Erythroblast (primary cell): ENCODE results near the gene PFN4.

Experiments
- GATA1 ChIP-seq: IDR thresholded peaks from 2 replicates; pipeline ENCODE4 v1.6.1; 2011; ENCODE audit warnings: low read depth, mild to moderate bottlenecking, control low read depth, low read length, moderate library complexity
- POLR2A ChIP-seq: IDR thresholded peaks from 2 replicates; pipeline ENCODE4 v1.6.1; 2011; ENCODE audit warnings: mild to moderate bottlenecking, low read length

- TF ChIP-seq POLR2A (no peak), GATA1 (no peak)
Measured at GRCh38 chr2:24158131-24158530, 35.0 kb upstream of the PFN4 start.
